NCI-H2029 (cell line): ENCODE measurements around the gene CDC27.
"Not testable (repeated sequence)": the region's sequence is repeated elsewhere in the genome, so short reads cannot be mapped to it uniquely, and the experiment has no call there.

Source experiments
- DNase-seq: peaks from one replicate; lab custom pipeline; 2025; lab: John Stamatoyannopoulos, UW

CDC27 gene

DNA sequence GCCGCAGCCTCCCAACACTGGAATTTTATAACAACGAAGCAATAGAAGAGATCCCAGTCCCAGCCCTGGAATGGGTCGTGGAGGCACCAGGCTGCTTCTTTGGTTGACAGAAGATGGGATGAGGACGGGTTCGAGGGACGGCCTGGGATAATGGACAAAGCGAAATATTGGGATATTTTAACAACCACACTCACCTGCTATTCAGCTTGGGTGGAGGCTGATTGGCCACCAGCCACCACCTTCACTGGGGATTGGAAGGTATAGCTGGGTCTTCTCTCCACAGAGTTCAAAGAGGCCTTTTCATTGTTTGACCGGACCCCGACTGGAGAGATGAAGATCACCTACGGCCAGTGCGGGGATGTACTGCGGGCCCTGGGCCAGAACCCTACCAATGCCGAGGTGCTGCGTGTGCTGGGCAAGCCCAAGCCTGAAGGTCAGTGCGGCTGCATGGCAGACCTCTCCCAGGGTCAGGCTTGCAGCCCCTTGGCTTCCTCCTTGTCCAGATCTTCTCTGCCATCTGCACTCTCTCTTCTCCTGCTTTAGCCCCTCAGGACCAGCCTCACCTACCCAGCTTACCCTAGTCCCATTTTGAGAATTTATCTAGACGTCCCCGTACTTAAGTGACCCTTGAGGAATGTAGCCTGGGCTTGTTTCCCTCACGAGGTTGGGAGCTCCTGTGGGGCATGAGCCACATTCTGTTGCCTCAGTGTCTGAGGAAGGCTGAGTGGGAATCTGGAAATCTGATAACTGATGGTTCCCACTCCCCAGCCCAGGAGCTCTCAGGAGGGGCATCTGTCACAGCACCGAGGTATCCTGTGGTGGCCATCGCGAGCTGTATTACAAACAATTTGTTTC, 30.8 kb upstream of the CDC27 start:
- DNase-seq, result no peak

GRCh38 chr17:47218896-47219430, 29.9 kb upstream of the CDC27 start:
- no peak for DNase-seq

- DNase-seq, result not testable (repeated sequence)
Measured at GRCh38 chr17:47217279-47217678, 28.2 kb upstream of the CDC27 start.

- DNase-seq, result not testable (repeated sequence)
Measured at GRCh38 chr17:47216821-47217220, 27.7 kb upstream of the CDC27 start.

GRCh38 chr17:47214931-47215330, 25.8 kb upstream of the CDC27 start:
- DNase-seq, result no peak

DNA sequence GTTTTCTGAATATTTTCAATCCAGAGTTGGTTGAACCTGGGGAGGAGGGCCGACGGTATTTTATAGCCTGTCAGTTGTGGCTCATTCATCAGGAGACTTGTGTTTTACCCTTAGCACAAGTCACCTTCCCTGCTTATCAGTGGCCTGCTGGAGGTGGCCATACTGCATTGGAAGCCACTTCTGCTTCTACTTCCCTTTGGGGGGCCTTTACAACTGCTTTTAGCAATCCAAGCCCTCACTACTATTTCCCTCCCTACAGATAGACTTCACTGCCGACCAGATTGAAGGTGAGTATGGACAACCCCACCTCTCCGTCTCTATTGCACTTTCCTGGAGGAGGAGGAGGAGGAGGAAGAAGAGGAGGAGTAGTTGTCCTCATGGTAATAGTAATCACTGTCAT, 24.4 kb upstream of the CDC27 start:
- DNase-seq, result no peak

GRCh38 chr17:47212458-47212857, 23.4 kb upstream of the CDC27 start:
- no peak for DNase-seq

GRCh38 chr17:47210779-47211178, 21.7 kb upstream of the CDC27 start:
- no peak for DNase-seq

DNA sequence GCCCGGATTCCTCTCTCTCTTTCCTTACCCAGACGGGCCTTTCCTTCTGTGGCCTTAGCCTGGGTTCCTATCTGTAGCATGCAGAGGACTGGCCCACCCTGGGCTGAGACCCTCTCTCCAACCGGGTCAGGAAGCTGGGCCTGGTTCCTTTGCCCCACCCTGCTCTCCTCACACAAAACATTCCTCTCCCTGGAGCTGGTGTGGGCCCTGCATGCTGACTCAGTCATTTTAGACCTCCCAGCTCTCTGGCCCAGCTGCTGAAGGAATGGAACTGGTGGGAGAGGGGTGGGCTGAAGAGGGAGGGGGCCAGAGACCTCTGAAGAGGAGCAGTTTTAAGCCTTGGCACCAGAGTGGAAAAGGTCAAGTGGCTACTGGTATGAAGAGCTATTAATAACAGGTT, 21.0 kb upstream of the CDC27 start:
- no peak for DNase-seq

- no peak for DNase-seq
Measured at GRCh38 chr17:47209499-47209898, 20.4 kb upstream of the CDC27 start.

- DNase-seq, result no peak
Measured at GRCh38 chr17:47208744-47209488, 19.8 kb upstream of the CDC27 start, which contains the start of gene MYL4. Gene MYL4, plus strand, starts transcription at chr17:47209348. Its CDS starts 75 bp downstream, at chr17:47209423.

- DNase-seq, result no peak
Measured at GRCh38 chr17:47207143-47208067, 18.3 kb upstream of the CDC27 start.

DNA sequence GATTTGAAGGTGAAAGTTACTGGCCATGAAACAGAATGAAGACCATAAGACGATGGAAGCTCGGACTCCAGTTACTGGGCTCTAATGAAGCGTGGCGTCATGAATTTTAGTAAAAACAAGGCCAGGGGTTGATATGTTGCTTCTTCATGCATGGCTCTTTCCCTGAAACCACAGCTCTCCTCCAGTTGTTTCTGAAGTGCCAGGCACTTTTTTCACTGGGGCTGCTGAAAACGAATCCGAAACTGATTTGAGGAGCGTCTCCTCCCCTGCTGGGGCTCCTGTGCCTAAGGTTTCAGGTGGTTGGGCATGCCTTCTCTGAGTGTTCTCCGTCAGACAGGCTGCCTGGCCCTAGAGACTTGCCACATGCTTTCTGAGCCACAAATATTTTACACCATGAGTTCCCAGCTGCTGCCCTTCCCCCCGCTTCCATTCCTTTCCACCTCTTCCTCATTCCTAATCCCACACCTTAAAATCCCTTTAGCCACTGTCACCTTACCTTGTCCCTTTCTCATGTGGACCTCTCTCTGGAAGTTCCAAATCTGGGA, 16.4 kb upstream of the CDC27 start:
- peak; percentile 84 for DNase-seq

DNA sequence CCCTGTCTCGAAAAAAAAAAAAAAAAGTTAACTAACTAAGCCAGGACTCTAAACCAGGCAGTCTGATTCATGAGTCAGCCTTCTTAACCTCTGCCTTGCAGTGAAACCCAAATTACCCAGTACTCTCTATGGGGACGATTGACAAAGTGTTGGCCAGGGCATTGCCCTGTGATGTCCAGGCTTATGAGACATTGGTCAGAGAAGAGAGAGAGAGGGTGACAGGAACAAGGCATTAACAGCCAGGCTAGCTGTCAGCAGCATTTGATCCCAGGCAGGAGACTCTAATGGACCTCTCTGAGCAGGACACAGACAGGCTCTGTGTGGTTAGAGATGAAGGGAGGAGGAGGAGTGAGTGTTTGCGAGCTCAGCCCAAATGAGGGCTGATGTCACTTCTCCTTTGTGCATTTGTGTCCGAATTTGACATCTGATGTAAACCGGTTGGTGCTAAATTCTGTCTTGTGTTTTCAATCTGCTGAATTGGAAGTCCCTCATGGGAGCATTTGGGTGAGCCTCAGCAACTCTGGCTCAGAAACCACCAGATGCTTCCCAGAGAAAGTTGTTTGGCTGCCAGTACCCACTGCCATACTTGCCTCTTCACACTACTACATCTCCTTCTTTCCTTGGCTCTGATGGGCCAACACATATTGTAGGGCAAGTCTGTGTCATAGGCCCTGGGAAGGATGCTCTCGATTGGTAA, 15.8 kb upstream of the CDC27 start:
- peak; percentile 7 for DNase-seq

- DNase-seq, result no peak
Measured at GRCh38 chr17:47203984-47204721, 15.1 kb upstream of the CDC27 start.

DNA sequence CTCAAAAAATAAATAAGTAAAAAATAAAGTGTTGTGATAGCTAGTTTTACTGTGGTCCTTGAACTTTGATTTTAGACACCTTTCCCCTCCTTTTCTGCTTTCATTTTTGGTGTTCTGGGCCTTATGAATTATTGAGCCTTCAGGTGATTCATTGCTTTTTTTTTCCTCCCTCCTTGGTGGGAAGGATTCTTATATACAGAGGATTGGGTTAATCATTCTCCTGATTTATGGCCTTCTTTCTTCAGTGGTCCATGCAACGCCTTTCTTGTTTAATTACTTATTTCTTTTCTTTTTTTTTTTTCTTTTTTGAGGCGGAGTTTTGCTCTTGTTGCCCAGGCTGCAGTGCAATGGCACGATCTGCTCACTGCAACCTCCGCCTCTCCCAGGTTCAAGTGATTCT, 12.1 kb upstream of the CDC27 start:
- DNase-seq, result no peak

- no peak for DNase-seq
Measured at GRCh38 chr17:47200325-47200664, 11.2 kb upstream of the CDC27 start.

- DNase-seq, result no peak
Measured at GRCh38 chr17:47199627-47200324, 10.7 kb upstream of the CDC27 start.

GRCh38 chr17:47197821-47198220, 8.7 kb upstream of the CDC27 start:
- DNase-seq, result no peak
